IMR-90 (cell line): ENCODE measurements around the gene ACAD10. TPM values are rescaled to one million over a fixed set of nuclear protein-coding genes. Genes with fewer than 3 reads are reported as not detected.
A peak's percentile ranks its signal among the peaks of the same experiment; 100 is the strongest.

Source experiments
- ATAC-seq: fragments of 200-7000 bp; cut with Tn5 transposase; 2 replicates; pipeline ENCODE4 v1.9.1; 2020; ENCODE audit warnings: low read depth, mild to moderate bottlenecking, moderate library complexity
- BruUV-seq: library from RNA; stranded (reverse); fragments of 400-500 nt; replicated peaks from 2 replicates; lab custom pipeline; 2021; lab: Mats Ljungman, UMichigan
- CTCF ChIA-PET: fragments of 300-600 bp; formaldehyde crosslinking; extraction: SDS; loops from one replicate; lab custom pipeline; 2021; ENCODE audit warnings: antibody characterized with exemption; lab: Yijun Ruan, JAX
- POLR2A ChIA-PET: fragments of 300-600 bp; sonication (Branson Sonifier 250); formaldehyde crosslinking; loops from one replicate; lab custom pipeline; 2022; ENCODE audit warnings: antibody characterized with exemption; ENCODE audit not compliant: unreplicated experiment; lab: Charles Lee
- DNase-seq: peaks from one replicate; pipeline ENCODE4 v3.0.0; 2013
- H2AFZ ChIP-seq: replicated peaks from 2 replicates; pipeline ENCODE3; 2013; ENCODE audit warnings: low read length, mild to moderate bottlenecking; ENCODE audit not compliant: poor library complexity
- H2AK5ac ChIP-seq: 2 replicates; pipeline ENCODE4 v1.6.1; 2013; ENCODE audit warnings: low read depth, low read length, inconsistent platforms
- H2AK9ac ChIP-seq: replicated peaks from 2 replicates; pipeline ENCODE3; 2013; ENCODE audit warnings: mild to moderate bottlenecking, low read depth, low read length, moderate library complexity; ENCODE audit not compliant: poor library complexity
- H2BK120ac ChIP-seq: 2 replicates; pipeline ENCODE4 v1.6.1; 2013; ENCODE audit warnings: low read depth, low read length, inconsistent platforms
- H2BK15ac ChIP-seq: 3 replicates; pipeline ENCODE4 v1.6.1; 2013; ENCODE audit warnings: low read depth, low read length, inconsistent platforms
- H2BK20ac ChIP-seq: 2 replicates; pipeline ENCODE4 v1.6.1; 2013; ENCODE audit warnings: low read depth, mild to moderate bottlenecking, inconsistent platforms, low read length, moderate library complexity
- H2BK5ac ChIP-seq: 2 replicates; pipeline ENCODE4 v1.6.1; 2013; ENCODE audit warnings: mild to moderate bottlenecking, low read depth, low read length, inconsistent platforms; ENCODE audit not compliant: poor library complexity, severe bottlenecking
- H3K14ac ChIP-seq: replicated peaks from 2 replicates; pipeline ENCODE4 v1.6.1; 2013; ENCODE audit warnings: low read depth, low read length, inconsistent platforms
- H3K18ac ChIP-seq: 2 replicates; pipeline ENCODE4 v1.6.1; 2013; ENCODE audit warnings: low read depth, low read length, control low read depth
- H3K23ac ChIP-seq: 2 replicates; pipeline ENCODE4 v1.6.1; 2013; ENCODE audit warnings: low read depth, low read length, inconsistent platforms
- H3K27ac ChIP-seq: 2 replicates; pipeline ENCODE4 v1.5.1; 2013; ENCODE audit warnings: mild to moderate bottlenecking, control low read depth, low read length; ENCODE audit not compliant: insufficient read depth
- H3K27me3 ChIP-seq: 2 replicates; pipeline ENCODE4 v1.6.1; 2013; ENCODE audit warnings: low read length; ENCODE audit not compliant: control insufficient read depth, insufficient read depth
- H3K36me3 ChIP-seq: 2 replicates; pipeline ENCODE4 v1.6.1; 2013; ENCODE audit warnings: low read length, mixed read lengths; ENCODE audit not compliant: control insufficient read depth, insufficient read depth
- H3K4ac ChIP-seq: 2 replicates; pipeline ENCODE4 v1.6.1; 2013; ENCODE audit warnings: low read depth, low read length, inconsistent platforms
- H3K4me1 ChIP-seq: 2 replicates; pipeline ENCODE4 v1.6.1; 2013; ENCODE audit warnings: low read length, mixed read lengths; ENCODE audit not compliant: control insufficient read depth, insufficient read depth
- H3K4me2 ChIP-seq: 2 replicates; pipeline ENCODE4 v1.6.1; 2013; ENCODE audit warnings: low read depth, mild to moderate bottlenecking, control low read depth, low read length, moderate library complexity
- H3K4me3 ChIP-seq: 2 replicates; pipeline ENCODE4 v1.5.1; 2013; ENCODE audit warnings: low read depth, mild to moderate bottlenecking, control low read depth, low read length, moderate library complexity; ENCODE audit not compliant: insufficient read depth
- H3K56ac ChIP-seq: 2 replicates; pipeline ENCODE4 v1.6.1; 2013; ENCODE audit warnings: low read length, inconsistent platforms; ENCODE audit not compliant: insufficient read depth; ENCODE audit errors: extremely low read depth
- H3K79me1 ChIP-seq, 2 experiments: 2 replicates each; pipeline ENCODE4 v1.6.1; 2013; ENCODE audit warnings: low read length in 2 of 2, inconsistent platforms in 1 of 2, low read depth in 1 of 2
- H3K9ac ChIP-seq: 2 replicates; pipeline ENCODE4 v1.6.1; 2013; ENCODE audit warnings: low read depth, low read length, control low read depth
- H3K9me1 ChIP-seq: 2 replicates; pipeline ENCODE4 v1.6.1; 2013; ENCODE audit warnings: low read length, inconsistent platforms; ENCODE audit not compliant: insufficient read depth
- H3K9me3 ChIP-seq: 2 replicates; pipeline ENCODE4 v1.6.1; 2013; ENCODE audit warnings: low read length; ENCODE audit not compliant: control insufficient read depth, insufficient read depth
- H4K20me1 ChIP-seq: 2 replicates; pipeline ENCODE4 v1.6.1; 2013; ENCODE audit warnings: low read length, inconsistent platforms; ENCODE audit not compliant: insufficient read depth
- H4K5ac ChIP-seq: 2 replicates; pipeline ENCODE4 v1.6.1; 2013; ENCODE audit warnings: mild to moderate bottlenecking, low read depth, low read length, control low read depth
- H4K8ac ChIP-seq, 2 experiments: 2 replicates each; pipeline ENCODE4 v1.6.1; 2013; ENCODE audit warnings: low read depth in 2 of 2, low read length in 2 of 2, control low read depth in 1 of 2, inconsistent platforms in 1 of 2
- H4K91ac ChIP-seq: 2 replicates; pipeline ENCODE4 v1.6.1; 2013; ENCODE audit warnings: low read depth, low read length, inconsistent platforms; ENCODE audit not compliant: insufficient read depth
- CTCF ChIP-seq: conservative IDR thresholded peaks from 2 replicates; pipeline ENCODE4 v1.5.1; 2012; ENCODE audit warnings: mild to moderate bottlenecking, low read depth, low read length, improper control_type of control experiment
- ELK1 ChIP-seq: fragments of 150-350 bp; IDR thresholded peaks from 2 replicates; pipeline ENCODE4 v1.6.1; 2016; ENCODE audit warnings: low read depth, mild to moderate bottlenecking, low read length, moderate library complexity, borderline replicate concordance
- RAD21 ChIP-seq: IDR thresholded peaks from 2 replicates; pipeline ENCODE4 v1.6.1; 2012; ENCODE audit warnings: low read length, improper control_type of control experiment
- SMC3 ChIP-seq: fragments of 150-350 bp; IDR thresholded peaks from 2 replicates; pipeline ENCODE4 v1.6.1; 2016; ENCODE audit warnings: low read depth, mild to moderate bottlenecking, antibody characterized with exemption, low read length, moderate library complexity
- WGBS, 2 experiments: methylation state at CpG; one replicate each; pipeline versions ENCODE4 v1.1.5 to v1.1.7; 2013; ENCODE audit warnings: missing lambda C conversion rate in 2 of 2; ENCODE audit not compliant: insufficient read length in 1 of 2; ENCODE audit errors: extremely low coverage in 2 of 2; 5-methylcytosine and 5-hydroxymethylcytosine counted together
- dilution Hi-C: fragments of 300-500 bp; cut with HindIII; formaldehyde crosslinking; loops from one replicate; pipeline ENCODE4 v1.14.3; 2018; ENCODE audit warnings: low sequenced_read_pairs; ENCODE audit not compliant: unreplicated experiment
- in situ Hi-C: fragments of 300-500 bp; cut with MboI; formaldehyde crosslinking; loops from 3 replicates; pipeline ENCODE4 v1.14.3; 2019; ENCODE audit warnings: low sequenced_read_pairs, inconsistent platforms, mixed read lengths
- intact Hi-C: fragments of 100-400 bp; cut with micrococcal nuclease; formaldehyde crosslinking; loops from 2 replicates; pipeline ENCODE4 v1.10.0; 2022
- polyA plus RNA-seq, 3 experiments: library from polyadenylated mRNA; depleted of rRNA; stranded (reverse); fragments of >200 nt; gene quantifications; 2 replicates each; pipeline ENCODE4 v1.2.3, GENCODE V29; 2012; ENCODE audit warnings: low replicate concordance in 1 of 3
- total RNA-seq: library from RNA; depleted of rRNA; stranded (reverse); fragments of >200 nt; gene quantifications from 2 replicates; pipeline ENCODE4 v1.2.3, GENCODE V29; 2012

The ACAD10 gene
- total and polyA plus RNA-seq, 2 of the 4 experiments (the other 2 are of a cell fraction): 12.4 to 21.0 TPM

DNA sequence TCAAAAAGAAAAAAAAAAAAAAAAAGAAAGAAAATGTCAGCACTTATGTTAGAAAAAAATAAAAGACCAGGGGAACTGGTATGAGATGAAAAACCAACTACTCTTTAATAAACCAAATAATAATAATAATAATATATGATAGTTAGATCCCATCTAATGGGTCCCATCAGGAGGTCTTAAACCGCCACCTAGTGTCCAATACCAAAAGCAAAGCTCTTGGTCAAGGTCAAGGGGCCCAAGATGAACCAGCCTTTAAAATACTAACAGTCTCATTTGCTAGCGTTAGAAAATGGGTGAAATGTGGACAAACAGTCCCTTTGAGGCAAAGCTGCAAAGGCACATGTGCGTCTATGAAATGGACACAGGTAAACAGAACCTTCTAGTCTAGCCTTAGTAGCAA is 12.3 kb upstream of the ACAD10 start:
- Histone ChIP-seq H4K8ac (no peak overlapping the region), H2BK120ac (no peak overlapping the region), H2BK15ac (no peak overlapping the region), H2AFZ (no peak overlapping the region), H3K56ac (no peak overlapping the region), H3K27me3 (no peaks in the 10 kb centered on the region), H3K9ac (no peak overlapping the region), H3K14ac (no peak overlapping the region), H2BK20ac (no peak overlapping the region), H3K79me1 (peaks cover 2 to 23% of the 10 kb centered on the region in 2 experiments), H3K9me1 (no peaks in the 10 kb centered on the region), H3K18ac (no peak overlapping the region), H3K4ac (no peak overlapping the region), H2AK5ac (no peak overlapping the region), H2AK9ac (no peak overlapping the region), H4K91ac (no peak overlapping the region), H4K20me1 (0 out of 2 replicates have a peak, but pooled peaks cover 4% of the 10 kb centered on the region), H2BK5ac (no peak overlapping the region), H3K9me3 (no peaks in the 10 kb centered on the region), H3K27ac (no peak overlapping the region), H4K5ac (no peak overlapping the region), H3K4me1 (no peaks in the 10 kb centered on the region), H3K23ac (no peak overlapping the region), H3K36me3 (peaks cover 45% of the 10 kb centered on the region), H3K4me2 (no peak overlapping the region), H3K4me3 (no peak overlapping the region)
- CTCF ChIA-PET: interaction anchor here (0.7 to 2.5 kb wide), 5 partner anchors 10 to 277 kb away, joined by 3 to 16 read pairs (median 4); no protein-coding TSS in a partner anchor
- dilution Hi-C loops (no loop called here), in situ Hi-C loops (no loop called here), intact Hi-C loops (loop anchor here (5.0 to 10.0 kb wide), 3 partner anchors 119 to 276 kb away; no protein-coding TSS in a partner anchor)
- BruUV-seq: no TSS peak
- TF ChIP-seq SMC3 (peak; percentile 26; the same call in 1 of the 2 replicates), CTCF (peak; percentile 56), RAD21 (peak; percentile 66), ELK1 (no peak)
- WGBS, 2 experiments: 85% methylated on average over 2 of the region's 3 CpGs; no CpG with 5 or more reads in 1 of the 2 experiments
- POLR2A ChIA-PET: no interaction called here
- ATAC-seq (peak; percentile 69), DNase-seq (peak; percentile 31)
